Testis (tissue), 3 donors: ENCODE data around the gene ZNF70. TPM values are rescaled to one million over a fixed set of nuclear protein-coding genes. Genes with fewer than 3 reads are reported as not detected.

Experiments used
- DNase-seq: peaks from one replicate; pipeline ENCODE4 v3.0.0-alpha.2; 2019
- H3K27ac ChIP-seq, 2 donors: fragments of 200-600 bp; sonication (generic); one replicate each; pipeline ENCODE4 v1.5.1; 2019
- H3K27me3 ChIP-seq: fragments of 200-600 bp; sonication (generic); one replicate; pipeline ENCODE4 v1.5.1; 2019
- H3K36me3 ChIP-seq: fragments of 200-600 bp; sonication (generic); one replicate; pipeline ENCODE4 v1.5.1; 2017; ENCODE audit warnings: low read depth; ENCODE audit errors: missing control alignments
- H3K4me1 ChIP-seq: fragments of 200-600 bp; sonication (generic); one replicate; pipeline ENCODE4 v1.5.1; 2019
- H3K4me3 ChIP-seq, 2 donors: fragments of 200-600 bp; sonication (generic); one replicate each; pipeline ENCODE4 v1.5.1; 2017 to 2019
- H3K9me3 ChIP-seq: fragments of 200-600 bp; sonication (generic); one replicate; pipeline ENCODE4 v1.5.1; 2017
- CTCF ChIP-seq, 3 experiments: fragments of 450-650 bp in 2 of 3; fragments of 200-600 bp in 1 of 3; sonication (generic) in 1 of 3; IDR thresholded peaks; one replicate each; pipeline ENCODE4 v1.5.1; 2016 to 2019; ENCODE audit warnings: antibody characterized with exemption in 3 of 3, mild to moderate bottlenecking in 2 of 3, moderate library complexity in 1 of 3
- POLR2A ChIP-seq: fragments of 450-650 bp; IDR thresholded peaks from one replicate; pipeline ENCODE4 v1.6.1; 2017; ENCODE audit warnings: antibody characterized with exemption, mild to moderate bottlenecking, moderate library complexity
- WGBS, 2 donors: methylation state at CpG; one replicate each; pipeline ENCODE4 v1.1.5; 2018; 5-methylcytosine and 5-hydroxymethylcytosine counted together
- intact Hi-C: fragments of 100-400 bp; cut with DNase I; formaldehyde crosslinking; loops from one replicate; pipeline ENCODE4 v1.15.1; 2023; ENCODE audit warnings: low total_unique reads
- polyA plus RNA-seq: library from polyadenylated mRNA; stranded (reverse); fragments of 350-450 nt; fragmentation: Illumina TruSeq; extraction: RNeasy Lipid Tissue Mini Kit (QIAGEN cat#74804); gene quantifications from one replicate; pipeline ENCODE4 v1.2.3, GENCODE V29; 2014; ENCODE audit warnings: low read depth, low replicate concordance; ENCODE audit not compliant: insufficient read depth
- total RNA-seq, 2 donors: library from RNA; depleted of rRNA; stranded (reverse); fragments of >200 nt; gene quantifications; one replicate each; pipeline ENCODE4 v1.2.3, GENCODE V29; 2016

Gene ZNF70
- total and polyA plus RNA-seq, 3 donors from 2014 or later: 2.9 to 8.7 (median 7.2) TPM

- TF ChIP-seq POLR2A: no peak
- TF ChIP-seq CTCF (IDR thresholded peaks at IDR 0.05): no peak
- Histone ChIP-seq H3K4me3 (peak overlapping the region; percentile 64 to 81), H3K4me1 (peaks cover 5% of the 10 kb centered on the region), H3K36me3 (no peaks in the 10 kb centered on the region), H3K9me3 (no peaks in the 10 kb centered on the region), H3K27me3 (no peaks in the 10 kb centered on the region), H3K27ac (peak overlapping the region in 1 of 2 donors; percentile 88)
- intact Hi-C loops: no loop called here
- DNase-seq: no peak
- WGBS, 2 donors: 6 to 16% methylated on average over 5 of the region's 5 CpGs
Observed at GRCh38 chr22:23750367-23750713, 572 bp downstream of the ZNF70 start.

- H3K27ac ChIP-seq: no peak overlapping the region
- no peak for TF ChIP-seq POLR2A
- no peak for TF ChIP-seq CTCF (IDR thresholded peaks at IDR 0.05)
- no peak for DNase-seq
Observed at GRCh38 chr22:23749841-23750301, 1.0 kb downstream of the ZNF70 start.

GRCh38 chr22:23745791-23746190 lies 5.1 kb downstream of the ZNF70 start:
- no peak overlapping the region for H3K27ac ChIP-seq
- H3K4me3 ChIP-seq: no peak overlapping the region
- no peaks in the 10 kb centered on the region for H3K36me3 ChIP-seq
- intact Hi-C loops: no loop called here
- TF ChIP-seq POLR2A: no peak
- TF ChIP-seq CTCF (IDR thresholded peaks at IDR 0.05): no peak
- 88 to 92% methylated on average over 6 of the region's 6 CpGs for WGBS, 2 donors
- no peaks in the 10 kb centered on the region for H3K9me3 ChIP-seq
- no peak for DNase-seq
- no peaks in the 10 kb centered on the region for H3K27me3 ChIP-seq
- H3K4me1 ChIP-seq: peaks cover 5% of the 10 kb centered on the region

More at GRCh38 chr22:23749841-23750301, 1.0 kb downstream of the ZNF70 start:
- H3K4me3 ChIP-seq: peak overlapping the region in 1 of 2 donors; percentile 81
- peaks cover 5% of the 10 kb centered on the region for H3K4me1 ChIP-seq
- H3K36me3 ChIP-seq: no peaks in the 10 kb centered on the region
- 17 to 29% methylated on average over 12 of the region's 12 CpGs for WGBS, 2 donors
- no peaks in the 10 kb centered on the region for H3K9me3 ChIP-seq
- intact Hi-C loops: no loop called here
- H3K27me3 ChIP-seq: no peaks in the 10 kb centered on the region

- Histone ChIP-seq H3K4me1 (no peaks in the 10 kb centered on the region), H3K36me3 (no peaks in the 10 kb centered on the region), H3K4me3 (no peak overlapping the region), H3K27ac (no peak overlapping the region), H3K9me3 (no peaks in the 10 kb centered on the region), H3K27me3 (no peaks in the 10 kb centered on the region)
- WGBS, 2 donors: 97 to 99% methylated on average over 12 to 14 of the region's 14 CpGs
- no peak for DNase-seq
- no peak for TF ChIP-seq POLR2A
- TF ChIP-seq CTCF (IDR thresholded peaks at IDR 0.05): no peak
- intact Hi-C loops: no loop called here
Observed at GRCh38 chr22:23744485-23744884, 6.4 kb downstream of the ZNF70 start.

GRCh38 chr22:23744001-23744400 lies 6.9 kb downstream of the ZNF70 start:
- TF ChIP-seq POLR2A (no peak), CTCF (IDR thresholded peaks at IDR 0.05) (no peak)

More at GRCh38 chr22:23744001-23744400, 6.9 kb downstream of the ZNF70 start:
- no peaks in the 10 kb centered on the region for H3K4me1 ChIP-seq
- intact Hi-C loops: no loop called here
- no peaks in the 10 kb centered on the region for H3K36me3 ChIP-seq
- no peak for DNase-seq
- no peak overlapping the region for H3K27ac ChIP-seq
- H3K9me3 ChIP-seq: no peaks in the 10 kb centered on the region
- 97% methylated on average over 10 to 13 of the region's 13 CpGs for WGBS, 2 donors
- no peak overlapping the region for H3K4me3 ChIP-seq
- no peaks in the 10 kb centered on the region for H3K27me3 ChIP-seq
